Activated T-cell treated with anti-CD3 and anti-CD28 coated beads, Interleukin-2, amount 50 U/mL, for 72 hours (primary cell): ENCODE measurements around the gene TSSK1B. TPM values are rescaled to one million over a fixed set of nuclear protein-coding genes. Genes with fewer than 3 reads are reported as not detected.
"Not testable (repeated sequence)": the region's sequence is repeated elsewhere in the genome, so short reads cannot be mapped to it uniquely, and the experiment has no call there.

Source experiments
- ATAC-seq, 2 donors: fragments of 150-1000 bp; cut with Tn5 transposase; replicated peaks in 1 of 2; 2 replicates each; pipeline ENCODE4 v1.10.0; 2021; ENCODE audit warnings: moderate library complexity in 2 of 2, mild to moderate bottlenecking in 1 of 2
- DNase-seq, 2 donors: peaks; one replicate each; pipeline ENCODE4 v3.0.0; 2021 to 2022; ENCODE audit warnings: mixed read lengths in 1 of 2
- H3K27ac Mint-ChIP-seq: one replicate; pipeline ENCODE4 v1.8.0; 2022; ENCODE audit warnings: mild to moderate bottlenecking, moderate library complexity, mixed read lengths
- H3K27me3 Mint-ChIP-seq: one replicate; pipeline ENCODE4 v1.8.0; 2022; ENCODE audit warnings: low read depth, mixed read lengths
- H3K36me3 Mint-ChIP-seq, 2 donors: one replicate each; pipeline ENCODE4 v1.8.0; 2022; ENCODE audit warnings: mixed read lengths in 2 of 2, mild to moderate bottlenecking in 1 of 2; ENCODE audit not compliant: insufficient read depth in 2 of 2
- H3K4me1 Mint-ChIP-seq: one replicate; pipeline ENCODE4 v1.8.0; 2022; ENCODE audit warnings: low read depth, mixed read lengths
- H3K4me3 Mint-ChIP-seq, 2 donors: one replicate each; pipeline ENCODE4 v1.8.0; 2022; ENCODE audit warnings: mild to moderate bottlenecking in 2 of 2, mixed read lengths in 2 of 2, moderate library complexity in 2 of 2
- H3K9me3 Mint-ChIP-seq, 2 donors: one replicate each; pipeline ENCODE4 v1.8.0; 2022; ENCODE audit warnings: mixed read lengths in 2 of 2
- total RNA-seq, 2 donors: library from RNA; stranded (reverse); gene quantifications; one replicate each; pipeline ENCODE4 v1.2.3, GENCODE V29; 2022

TSSK1B gene, protein sequence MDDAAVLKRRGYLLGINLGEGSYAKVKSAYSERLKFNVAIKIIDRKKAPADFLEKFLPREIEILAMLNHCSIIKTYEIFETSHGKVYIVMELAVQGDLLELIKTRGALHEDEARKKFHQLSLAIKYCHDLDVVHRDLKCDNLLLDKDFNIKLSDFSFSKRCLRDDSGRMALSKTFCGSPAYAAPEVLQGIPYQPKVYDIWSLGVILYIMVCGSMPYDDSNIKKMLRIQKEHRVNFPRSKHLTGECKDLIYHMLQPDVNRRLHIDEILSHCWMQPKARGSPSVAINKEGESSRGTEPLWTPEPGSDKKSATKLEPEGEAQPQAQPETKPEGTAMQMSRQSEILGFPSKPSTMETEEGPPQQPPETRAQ
- not detected for total RNA-seq

DNA sequence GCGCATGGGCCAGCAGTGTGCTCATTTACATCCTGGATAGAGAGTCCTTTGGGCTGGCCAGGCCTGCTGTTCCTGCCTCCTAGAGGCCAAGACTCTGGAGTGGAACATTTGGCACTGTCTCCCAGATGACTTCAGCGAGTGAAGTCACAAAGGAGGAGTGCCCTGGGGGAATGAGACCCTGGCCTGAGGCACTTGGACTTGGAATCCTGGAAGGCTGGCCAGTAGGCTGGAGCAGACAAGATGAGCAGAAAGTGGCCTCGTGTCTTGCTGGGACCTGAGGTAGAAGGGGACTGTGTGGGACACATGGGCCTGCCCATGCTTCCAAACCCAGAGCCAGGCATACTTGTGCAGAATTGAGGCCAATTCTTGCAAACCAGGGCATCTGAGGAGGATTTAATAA lies at the start of gene TSSK1B:
TSS of gene TSSK1B (minus strand) at position 101 of the 400 bp plus-strand sequence. CDS start 150 bp downstream, outside the sequence.
- DNase-seq (no peak), ATAC-seq (no peak)
- H3K27ac Mint-ChIP-seq = no peak within 1 kb of the TSS
- no peaks in the 10 kb centered on the region for H3K27me3 Mint-ChIP-seq
- no peak within 1 kb of the TSS for H3K4me3 Mint-ChIP-seq
- no peaks in the 10 kb centered on the region for H3K36me3 Mint-ChIP-seq
- H3K4me1 Mint-ChIP-seq = no peaks in the 10 kb centered on the region
- H3K9me3 Mint-ChIP-seq = no peaks in the 10 kb centered on the region

- peaks cover 25% of the 10 kb centered on the region for H3K27me3 Mint-ChIP-seq
- no peaks in the 10 kb centered on the region for H3K9me3 Mint-ChIP-seq
- no peaks in the 10 kb centered on the region for H3K4me1 Mint-ChIP-seq
- no peak for ATAC-seq
- no peak for DNase-seq
- H3K4me3 Mint-ChIP-seq = no peak overlapping the region
- H3K36me3 Mint-ChIP-seq = no peaks in the 10 kb centered on the region
- H3K27ac Mint-ChIP-seq = no peak overlapping the region
These were observed 45.5 kb upstream of the TSSK1B start for GRCh38 chr5:113480243-113480642.

GRCh38 chr5:113478691-113479090 lies 43.9 kb upstream of the TSSK1B start:
- DNase-seq = no peak
- peaks cover 23% of the 10 kb centered on the region for H3K27me3 Mint-ChIP-seq

DNA sequence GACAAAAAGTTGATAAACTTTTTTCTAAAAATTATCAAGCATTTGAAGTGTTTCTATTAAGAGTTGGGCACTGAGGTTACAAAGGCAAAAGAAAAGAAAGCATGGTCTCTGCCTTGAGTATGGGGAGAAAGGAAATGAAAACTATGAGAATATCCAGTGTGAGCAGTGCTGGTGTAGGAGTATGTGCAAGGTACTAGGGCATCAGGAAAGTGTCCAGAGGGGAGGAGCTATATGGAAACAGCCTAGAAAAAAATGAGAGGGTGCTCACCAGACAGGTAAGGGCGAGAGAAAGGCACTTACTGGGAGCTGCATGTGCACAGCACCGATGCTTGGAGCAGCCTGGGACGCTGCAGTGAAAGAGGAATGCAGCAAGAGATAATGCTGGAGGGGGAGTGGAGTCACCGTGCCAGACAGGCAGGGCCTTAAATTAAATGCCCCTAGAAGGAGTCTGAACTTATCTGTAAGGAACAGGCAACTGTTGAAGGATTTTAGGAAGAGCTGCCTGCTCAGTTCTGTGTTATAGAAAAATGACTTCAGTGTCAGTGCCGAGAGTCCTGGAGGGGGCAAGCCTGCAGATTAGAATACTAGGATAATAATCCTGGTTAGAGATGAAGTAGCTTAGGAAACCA lies 39.4 kb upstream of the TSSK1B start:
- H3K36me3 Mint-ChIP-seq = no peaks in the 10 kb centered on the region
- H3K4me3 Mint-ChIP-seq = no peak overlapping the region
- DNase-seq (no peak), ATAC-seq (no peak)
- H3K27ac Mint-ChIP-seq = no peak overlapping the region
- peaks cover 16% of the 10 kb centered on the region for H3K27me3 Mint-ChIP-seq
- no peaks in the 10 kb centered on the region for H3K4me1 Mint-ChIP-seq
- H3K9me3 Mint-ChIP-seq = peaks cover 0 to 4% of the 10 kb centered on the region in 2 donors

More at GRCh38 chr5:113478691-113479090, 43.9 kb upstream of the TSSK1B start:
- H3K4me3 Mint-ChIP-seq = no peak overlapping the region
- no peak for ATAC-seq
- H3K27ac Mint-ChIP-seq = no peak overlapping the region
- no peaks in the 10 kb centered on the region for H3K4me1 Mint-ChIP-seq
- no peaks in the 10 kb centered on the region for H3K9me3 Mint-ChIP-seq
- H3K36me3 Mint-ChIP-seq = no peaks in the 10 kb centered on the region

- Mint-ChIP-seq H3K27ac (no peak overlapping the region), H3K4me1 (no peaks in the 10 kb centered on the region), H3K36me3 (no peaks in the 10 kb centered on the region), H3K27me3 (peaks cover 5% of the 10 kb centered on the region), H3K4me3 (no peak overlapping the region), H3K9me3 (no peaks in the 10 kb centered on the region)
- DNase-seq (no peak), ATAC-seq (no peak)
These were observed 28.2 kb upstream of the TSSK1B start for GRCh38 chr5:113463032-113463431.

DNA sequence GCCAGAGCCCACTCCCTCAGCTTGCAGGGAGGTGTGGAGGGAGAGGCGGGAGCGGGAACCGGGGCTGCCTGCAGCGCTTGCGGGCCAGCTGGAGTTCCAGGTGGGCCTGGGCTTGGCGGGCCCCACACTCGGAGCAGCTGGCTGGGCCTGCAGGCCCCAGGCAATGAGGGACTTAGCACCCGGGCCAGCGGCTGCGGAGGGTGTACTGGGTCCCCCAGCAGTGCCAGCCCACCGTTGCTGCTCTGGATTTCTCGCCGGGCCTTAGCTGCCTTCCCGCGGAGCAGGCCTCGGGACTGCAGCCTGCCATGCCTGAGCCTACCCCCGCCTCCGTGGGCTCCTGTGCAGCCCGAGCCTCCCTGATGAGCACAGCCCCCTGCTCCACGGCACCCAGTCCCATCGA lies 22.3 kb upstream of the TSSK1B start:
- not testable (repeated sequence) for ATAC-seq, H3K27me3 Mint-ChIP-seq, H3K4me3 Mint-ChIP-seq, H3K4me1 Mint-ChIP-seq, H3K9me3 Mint-ChIP-seq, H3K36me3 Mint-ChIP-seq, DNase-seq, H3K27ac Mint-ChIP-seq

DNA sequence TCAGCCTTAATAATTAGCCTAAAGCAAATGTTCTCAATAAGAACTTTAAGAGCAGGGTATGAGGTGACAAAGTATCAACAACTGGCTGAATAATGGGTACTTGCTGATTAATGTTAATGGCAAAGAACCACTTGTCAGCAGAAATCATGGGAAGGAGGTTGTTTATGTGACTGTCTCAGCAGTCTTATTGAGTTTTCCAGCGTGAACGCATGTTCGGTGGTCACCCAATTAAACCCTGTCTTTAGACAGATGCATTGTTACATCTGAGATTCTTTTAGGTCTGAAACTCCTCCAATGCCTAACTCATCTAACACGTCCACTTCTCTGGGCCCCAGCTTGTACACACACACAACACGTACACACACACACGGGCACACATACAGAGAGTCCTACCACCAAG lies 18.2 kb upstream of the TSSK1B start:
- ATAC-seq (no peak), DNase-seq (no peak)
- no peak overlapping the region for H3K27ac Mint-ChIP-seq
- H3K36me3 Mint-ChIP-seq = no peaks in the 10 kb centered on the region
- H3K4me3 Mint-ChIP-seq = no peak overlapping the region
- peaks cover 6% of the 10 kb centered on the region for H3K4me1 Mint-ChIP-seq
- no peaks in the 10 kb centered on the region for H3K9me3 Mint-ChIP-seq
- no peaks in the 10 kb centered on the region for H3K27me3 Mint-ChIP-seq

- Mint-ChIP-seq H3K27ac (no peak overlapping the region), H3K27me3 (peaks cover 4% of the 10 kb centered on the region), H3K4me3 (no peak overlapping the region), H3K9me3 (no peaks in the 10 kb centered on the region), H3K36me3 (no peaks in the 10 kb centered on the region), H3K4me1 (peaks cover 6% of the 10 kb centered on the region)
- ATAC-seq (no peak), DNase-seq (no peak)
These were observed 17.0 kb upstream of the TSSK1B start for GRCh38 chr5:113451797-113452196.

DNA sequence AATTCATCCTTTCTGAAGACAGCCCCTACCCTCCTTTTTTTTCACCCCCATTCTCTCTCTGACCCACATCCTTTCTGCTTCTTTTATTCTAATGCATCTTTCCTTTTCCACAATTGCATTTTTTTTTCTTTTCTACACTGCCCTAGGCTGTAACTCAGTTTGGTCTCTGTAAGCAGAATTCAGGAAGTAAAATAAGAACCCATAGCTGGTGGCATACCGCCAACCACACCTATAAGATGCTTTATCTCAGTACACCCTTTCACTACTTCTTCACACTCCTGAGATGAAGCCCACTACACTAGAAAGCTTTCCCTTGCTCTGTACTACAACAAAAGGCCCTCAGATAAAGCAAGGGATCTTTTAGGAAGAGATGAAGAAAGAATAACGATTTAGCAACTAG lies 16.1 kb upstream of the TSSK1B start:
- DNase-seq (no peak), ATAC-seq (no peak)
- Mint-ChIP-seq H3K27me3 (peaks cover 6% of the 10 kb centered on the region), H3K27ac (no peak overlapping the region), H3K4me3 (no peak overlapping the region), H3K36me3 (no peaks in the 10 kb centered on the region), H3K9me3 (no peaks in the 10 kb centered on the region), H3K4me1 (peaks cover 6% of the 10 kb centered on the region)

DNA sequence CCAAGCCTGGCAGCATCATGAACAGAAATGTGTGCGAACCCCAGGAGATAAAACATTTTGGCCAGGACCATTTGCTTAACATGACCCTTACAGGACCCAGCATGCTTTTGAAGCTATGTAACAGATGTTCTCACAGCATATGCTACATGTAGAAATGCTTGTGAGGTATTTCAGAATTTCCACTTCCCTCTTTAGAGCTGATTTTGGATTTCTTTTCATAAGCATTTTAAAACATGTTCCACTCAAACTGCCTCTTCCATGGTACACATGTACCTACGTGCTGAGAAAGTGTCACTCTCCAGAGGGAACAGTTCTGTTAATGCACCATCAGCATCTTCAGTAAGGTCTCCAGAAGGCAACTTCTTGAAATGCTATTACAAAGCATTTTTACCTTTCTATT lies 15.7 kb upstream of the TSSK1B start:
- Mint-ChIP-seq H3K27ac (no peak overlapping the region), H3K4me1 (peaks cover 6% of the 10 kb centered on the region), H3K9me3 (no peaks in the 10 kb centered on the region), H3K4me3 (no peak overlapping the region), H3K36me3 (no peaks in the 10 kb centered on the region), H3K27me3 (peaks cover 6% of the 10 kb centered on the region)
- ATAC-seq = no peak
- no peak for DNase-seq

DNA sequence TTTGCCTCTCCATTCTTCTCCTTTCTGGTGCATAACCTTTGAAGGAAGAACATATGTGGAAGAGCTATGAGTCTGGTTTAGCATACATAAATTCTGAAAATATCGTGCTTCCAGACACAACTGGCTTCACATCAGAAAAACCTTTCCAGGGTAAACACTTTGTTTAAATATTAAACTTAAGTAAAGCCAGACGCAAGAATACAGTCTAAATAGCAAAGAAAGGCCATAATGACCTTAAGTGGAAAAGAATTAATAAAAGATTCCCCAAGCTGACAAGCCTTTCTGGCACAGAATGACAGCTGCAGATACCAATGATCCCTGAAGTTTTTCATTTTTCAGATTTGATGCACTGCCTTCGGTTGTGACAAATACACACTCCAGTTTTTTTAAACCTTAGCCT lies 13.5 kb upstream of the TSSK1B start:
- Mint-ChIP-seq H3K4me3 (no peak overlapping the region), H3K36me3 (no peaks in the 10 kb centered on the region), H3K9me3 (no peaks in the 10 kb centered on the region), H3K4me1 (peaks cover 6% of the 10 kb centered on the region), H3K27me3 (peaks cover 6% of the 10 kb centered on the region), H3K27ac (no peak overlapping the region)
- ATAC-seq = no peak
- no peak for DNase-seq

DNA sequence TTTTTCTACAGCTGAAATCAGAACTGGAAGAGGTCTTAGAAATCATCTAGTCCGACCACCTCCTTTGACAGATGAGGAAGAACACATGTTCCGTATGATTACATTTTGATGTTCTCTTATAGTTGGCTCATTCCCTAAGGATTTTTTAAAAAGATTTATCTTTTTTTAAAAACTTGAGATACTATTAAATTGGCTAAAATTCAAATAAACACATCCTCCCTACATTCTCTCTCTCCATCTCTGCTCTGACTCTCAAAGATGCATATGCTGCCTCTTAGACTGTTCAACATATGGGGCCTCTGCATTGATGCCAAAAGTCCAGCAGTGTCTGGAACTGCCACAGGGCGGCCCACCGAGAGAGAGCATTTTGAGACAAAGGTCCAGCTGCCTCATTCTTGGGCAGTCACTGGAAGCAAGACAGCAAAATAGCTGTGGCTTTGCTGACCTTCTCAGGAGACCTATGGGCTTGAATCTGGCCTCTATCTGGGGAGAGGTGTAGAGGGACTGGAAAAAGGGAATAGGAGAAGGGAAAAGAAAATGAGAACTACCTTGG lies 12.8 kb upstream of the TSSK1B start:
- ATAC-seq = no peak
- DNase-seq = no peak
- H3K9me3 Mint-ChIP-seq = no peaks in the 10 kb centered on the region
- H3K27ac Mint-ChIP-seq = no peak overlapping the region
- H3K4me1 Mint-ChIP-seq = peaks cover 6% of the 10 kb centered on the region
- H3K4me3 Mint-ChIP-seq = no peak overlapping the region
- no peaks in the 10 kb centered on the region for H3K36me3 Mint-ChIP-seq
- peaks cover 6% of the 10 kb centered on the region for H3K27me3 Mint-ChIP-seq

GRCh38 chr5:113446358-113446927 lies 11.7 kb upstream of the TSSK1B start:
- ATAC-seq = no peak
- H3K27me3 Mint-ChIP-seq = peaks cover 6% of the 10 kb centered on the region
- no peak overlapping the region for H3K4me3 Mint-ChIP-seq
- no peak overlapping the region for H3K27ac Mint-ChIP-seq
- no peaks in the 10 kb centered on the region for H3K36me3 Mint-ChIP-seq
- no peaks in the 10 kb centered on the region for H3K9me3 Mint-ChIP-seq
- peaks cover 6% of the 10 kb centered on the region for H3K4me1 Mint-ChIP-seq
- DNase-seq = no peak
